ENCODE results near the gene GRIK3. TPM values are rescaled to one million over a fixed set of nuclear protein-coding genes. Genes with fewer than 3 reads are reported as not detected.

GRIK3 gene
- total RNA-seq, 1 donor from 2014 or later, result not detected

- Mint-ChIP-seq H3K4me3 (no peak overlapping the region), H3K27me3 (ENCODE audit: insufficient read depth) (no peaks in the 10 kb centered on the region), H3K27ac (no peak overlapping the region)
Measured at GRCh38 chr1:36804669-36805314, 229.5 kb downstream of the GRIK3 start.

DNA sequence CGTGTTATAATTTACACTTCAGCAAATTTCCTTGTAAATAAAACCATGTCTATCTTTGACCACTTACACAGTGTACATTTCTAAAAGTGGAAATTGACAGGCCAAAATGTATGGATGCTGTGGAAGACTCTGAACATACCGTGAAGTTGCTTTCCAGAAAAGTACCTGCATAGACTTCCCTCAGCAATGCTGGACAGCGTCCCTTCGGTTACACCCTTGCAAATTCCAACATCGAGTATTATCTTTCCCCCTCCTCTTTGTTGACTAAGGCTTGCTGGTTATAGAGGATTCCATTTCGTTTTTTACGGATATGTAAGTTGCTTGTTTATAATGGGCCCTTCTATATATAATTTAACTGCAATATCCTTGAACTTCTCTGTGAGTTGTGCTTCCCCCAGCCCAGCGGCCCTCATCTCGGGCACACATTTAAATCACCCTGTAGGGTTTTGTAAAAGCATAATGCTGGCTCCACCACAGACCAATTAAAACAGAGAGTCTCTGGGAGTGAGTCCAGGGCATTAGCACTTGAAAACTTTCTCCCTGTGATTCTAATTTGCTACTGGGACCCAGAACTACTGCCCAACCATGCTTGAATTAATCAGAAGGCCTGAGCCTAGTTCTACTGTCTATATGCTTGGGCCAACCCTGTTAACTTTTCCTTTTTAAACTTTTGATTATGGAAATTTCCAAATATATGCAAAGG is 230.3 kb downstream of the GRIK3 start:
- Mint-ChIP-seq H3K27me3 (ENCODE audit: insufficient read depth) (no peaks in the 10 kb centered on the region), H3K9me3 (no peaks in the 10 kb centered on the region), H3K4me1 (ENCODE audit: low read depth) (no peaks in the 10 kb centered on the region), H3K4me3 (no peak overlapping the region), H3K36me3 (ENCODE audit: low read depth) (no peaks in the 10 kb centered on the region), H3K27ac (no peak overlapping the region)
- intact Hi-C loops (cut with micrococcal nuclease), result no loop called here
- no peak for DNase-seq (ENCODE audit: low spot score)

More at GRCh38 chr1:36804669-36805314, 229.5 kb downstream of the GRIK3 start:
- DNase-seq (ENCODE audit: low spot score), result no peak
- Mint-ChIP-seq H3K4me1 (ENCODE audit: low read depth) (no peaks in the 10 kb centered on the region), H3K9me3 (no peaks in the 10 kb centered on the region), H3K36me3 (ENCODE audit: low read depth) (no peaks in the 10 kb centered on the region)
- intact Hi-C loops (cut with micrococcal nuclease), result no loop called here

DNA sequence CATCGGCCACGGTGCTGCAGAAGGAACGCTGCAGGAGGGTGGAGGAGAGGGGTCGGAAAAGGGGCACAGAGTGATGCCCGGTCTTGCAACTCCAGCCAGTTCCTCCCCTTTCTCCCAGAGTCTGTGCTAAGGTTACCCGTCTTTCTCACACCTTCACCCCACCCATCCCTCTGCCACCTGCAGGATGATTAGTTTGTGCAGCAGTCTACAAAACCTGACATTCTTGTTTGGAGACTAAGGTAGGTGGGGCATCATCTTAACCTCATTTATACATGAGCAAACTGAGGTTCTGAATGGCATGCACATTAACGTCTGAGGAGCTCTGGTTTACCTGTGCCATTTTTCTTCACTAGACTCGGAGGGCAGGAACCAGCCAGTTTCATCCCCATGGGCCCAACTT is 232.3 kb downstream of the GRIK3 start:
- Mint-ChIP-seq H3K9me3 (no peaks in the 10 kb centered on the region), H3K27me3 (ENCODE audit: insufficient read depth) (no peaks in the 10 kb centered on the region), H3K4me3 (no peak overlapping the region), H3K27ac (no peak overlapping the region), H3K36me3 (ENCODE audit: low read depth) (no peaks in the 10 kb centered on the region), H3K4me1 (ENCODE audit: low read depth) (no peaks in the 10 kb centered on the region)
- DNase-seq (ENCODE audit: low spot score), result no peak
- intact Hi-C loops (cut with micrococcal nuclease), result no loop called here

DNA sequence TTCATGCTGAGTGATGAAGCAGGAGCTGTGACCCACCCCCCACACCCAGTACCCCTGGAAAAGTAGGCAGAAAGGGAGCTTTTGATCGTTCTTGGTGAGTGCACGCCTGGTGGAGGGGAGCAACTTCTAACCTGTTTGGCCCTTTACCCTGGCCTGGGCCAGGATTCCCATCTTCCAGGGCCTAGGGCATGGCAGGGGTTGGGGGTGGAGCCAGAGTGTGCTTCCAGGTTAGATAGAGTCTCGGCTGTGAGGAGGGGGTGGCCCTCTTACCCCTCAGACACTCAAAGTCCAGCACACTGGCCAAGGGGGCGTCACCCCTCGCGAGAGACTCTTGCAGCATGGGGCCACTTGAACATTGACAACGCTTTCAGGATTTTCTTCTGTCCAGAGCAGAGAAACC is 236.6 kb downstream of the GRIK3 start:
- no peak for DNase-seq (ENCODE audit: low spot score)
- Mint-ChIP-seq H3K27me3 (ENCODE audit: insufficient read depth) (no peaks in the 10 kb centered on the region), H3K27ac (no peak overlapping the region), H3K36me3 (ENCODE audit: low read depth) (no peaks in the 10 kb centered on the region), H3K4me3 (no peak overlapping the region), H3K9me3 (no peaks in the 10 kb centered on the region), H3K4me1 (ENCODE audit: low read depth) (no peaks in the 10 kb centered on the region)
- intact Hi-C loops (cut with micrococcal nuclease), result no loop called here

DNA sequence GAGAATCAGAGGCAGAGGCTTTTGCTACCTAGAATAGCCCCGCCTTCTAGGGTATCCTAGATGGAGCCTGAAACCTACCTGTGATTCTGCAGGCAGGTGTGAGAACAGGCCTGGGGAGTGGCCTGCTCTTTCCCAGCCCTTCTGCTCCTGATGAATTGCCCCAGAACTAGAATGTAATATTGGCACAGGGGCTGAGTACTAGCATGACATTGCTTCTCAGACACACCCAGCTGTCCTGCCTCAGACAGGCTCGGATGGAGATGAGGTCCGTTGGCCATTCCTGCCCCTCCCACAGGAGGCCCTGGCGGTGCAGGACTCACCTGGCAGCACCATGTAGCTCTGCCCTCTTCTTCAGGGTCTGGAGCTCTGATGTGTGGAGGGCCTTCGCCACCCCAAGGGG is 237.6 kb downstream of the GRIK3 start:
- no peaks in the 10 kb centered on the region for H3K36me3 Mint-ChIP-seq (ENCODE audit: low read depth)
- no peak for DNase-seq (ENCODE audit: low spot score)
- intact Hi-C loops (cut with micrococcal nuclease), result no loop called here
- no peak overlapping the region for H3K27ac Mint-ChIP-seq
- no peaks in the 10 kb centered on the region for H3K4me1 Mint-ChIP-seq (ENCODE audit: low read depth)
- H3K9me3 Mint-ChIP-seq, result no peaks in the 10 kb centered on the region
- no peaks in the 10 kb centered on the region for H3K27me3 Mint-ChIP-seq (ENCODE audit: insufficient read depth)
- no peak overlapping the region for H3K4me3 Mint-ChIP-seq

DNA sequence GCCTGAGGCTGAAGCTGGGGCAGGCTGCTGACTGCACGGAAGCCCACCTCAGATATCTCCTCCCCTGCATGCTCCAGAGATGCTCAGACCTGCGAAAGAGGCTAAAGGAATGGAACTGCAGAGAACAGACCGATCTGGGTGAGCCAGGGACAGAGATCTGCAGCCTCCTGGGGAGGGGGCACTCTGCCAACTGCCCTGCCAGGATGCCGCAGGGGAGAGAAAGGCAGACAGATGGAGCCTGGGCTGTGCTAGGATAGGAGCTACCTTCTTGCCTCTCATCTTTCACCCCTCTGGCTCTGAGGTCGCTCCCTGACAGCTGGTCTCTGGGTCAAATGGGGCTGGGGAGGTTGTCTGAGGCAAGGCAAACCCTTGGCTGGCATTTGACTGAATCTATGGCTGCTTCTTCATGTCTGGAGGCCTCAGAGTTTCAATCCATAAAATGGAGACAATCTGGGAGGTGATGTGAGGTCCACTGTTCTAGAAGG is 238.2 kb downstream of the GRIK3 start:
- H3K27ac Mint-ChIP-seq, result no peak overlapping the region
- H3K4me3 Mint-ChIP-seq, result no peak overlapping the region
- no peak for DNase-seq (ENCODE audit: low spot score)
- no peaks in the 10 kb centered on the region for H3K4me1 Mint-ChIP-seq (ENCODE audit: low read depth)
- H3K9me3 Mint-ChIP-seq, result no peaks in the 10 kb centered on the region
- H3K36me3 Mint-ChIP-seq (ENCODE audit: low read depth), result no peaks in the 10 kb centered on the region
- H3K27me3 Mint-ChIP-seq (ENCODE audit: insufficient read depth), result no peaks in the 10 kb centered on the region
- intact Hi-C loops (cut with micrococcal nuclease), result no loop called here

- H3K27me3 Mint-ChIP-seq (ENCODE audit: insufficient read depth), result no peaks in the 10 kb centered on the region
- DNase-seq (ENCODE audit: low spot score), result no peak
- intact Hi-C loops (cut with micrococcal nuclease), result no loop called here
- H3K4me1 Mint-ChIP-seq (ENCODE audit: low read depth), result no peaks in the 10 kb centered on the region
- H3K4me3 Mint-ChIP-seq, result no peak overlapping the region
- no peaks in the 10 kb centered on the region for H3K36me3 Mint-ChIP-seq (ENCODE audit: low read depth)
- H3K9me3 Mint-ChIP-seq, result no peaks in the 10 kb centered on the region
- H3K27ac Mint-ChIP-seq, result no peak overlapping the region
Measured at GRCh38 chr1:36794460-36794859, 239.9 kb downstream of the GRIK3 start.

- intact Hi-C loops (cut with micrococcal nuclease), result no loop called here
- Mint-ChIP-seq H3K27me3 (ENCODE audit: insufficient read depth) (no peaks in the 10 kb centered on the region), H3K9me3 (no peaks in the 10 kb centered on the region), H3K36me3 (ENCODE audit: low read depth) (no peaks in the 10 kb centered on the region), H3K4me3 (no peak overlapping the region), H3K4me1 (ENCODE audit: low read depth) (no peaks in the 10 kb centered on the region), H3K27ac (no peak overlapping the region)
- DNase-seq (ENCODE audit: low spot score), result no peak
Measured at GRCh38 chr1:36793452-36793851, 240.9 kb downstream of the GRIK3 start.

DNA sequence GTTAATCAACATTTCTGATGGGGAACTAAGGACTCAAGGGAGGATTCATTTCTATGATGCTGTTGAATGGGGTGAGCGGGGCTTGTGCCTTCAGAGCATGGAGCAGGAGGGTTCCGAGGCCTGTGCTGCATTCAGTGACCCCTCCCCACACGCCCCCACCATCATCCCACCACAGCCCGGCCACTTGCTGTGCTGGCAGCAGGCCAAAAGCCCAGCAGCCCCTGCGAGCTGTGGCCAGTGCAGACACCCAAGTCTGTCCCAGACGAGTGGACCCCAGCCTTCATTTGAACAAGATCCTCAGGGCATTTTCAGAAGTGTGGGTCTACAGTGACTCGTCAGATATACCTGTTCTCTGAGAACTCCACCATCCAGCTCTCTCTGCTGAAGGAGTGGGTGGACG is 242.0 kb downstream of the GRIK3 start:
- H3K27ac Mint-ChIP-seq, result no peak overlapping the region

GRCh38 chr1:36790191-36790590 is 244.1 kb downstream of the GRIK3 start:
- Mint-ChIP-seq H3K27ac (no peak overlapping the region), H3K4me3 (no peak overlapping the region), H3K4me1 (ENCODE audit: low read depth) (no peaks in the 10 kb centered on the region), H3K9me3 (no peaks in the 10 kb centered on the region), H3K27me3 (ENCODE audit: insufficient read depth) (no peaks in the 10 kb centered on the region), H3K36me3 (ENCODE audit: low read depth) (no peaks in the 10 kb centered on the region)
- intact Hi-C loops (cut with micrococcal nuclease), result no loop called here
- no peak for DNase-seq (ENCODE audit: low spot score)

More for the DNA sequence above, 242.0 kb downstream of the GRIK3 start:
- intact Hi-C loops (cut with micrococcal nuclease), result no loop called here
- no peak overlapping the region for H3K4me3 Mint-ChIP-seq
- no peaks in the 10 kb centered on the region for H3K4me1 Mint-ChIP-seq (ENCODE audit: low read depth)
- H3K9me3 Mint-ChIP-seq, result no peaks in the 10 kb centered on the region
- H3K27me3 Mint-ChIP-seq (ENCODE audit: insufficient read depth), result no peaks in the 10 kb centered on the region
- DNase-seq (ENCODE audit: low spot score), result no peak
- H3K36me3 Mint-ChIP-seq (ENCODE audit: low read depth), result no peaks in the 10 kb centered on the region

DNA sequence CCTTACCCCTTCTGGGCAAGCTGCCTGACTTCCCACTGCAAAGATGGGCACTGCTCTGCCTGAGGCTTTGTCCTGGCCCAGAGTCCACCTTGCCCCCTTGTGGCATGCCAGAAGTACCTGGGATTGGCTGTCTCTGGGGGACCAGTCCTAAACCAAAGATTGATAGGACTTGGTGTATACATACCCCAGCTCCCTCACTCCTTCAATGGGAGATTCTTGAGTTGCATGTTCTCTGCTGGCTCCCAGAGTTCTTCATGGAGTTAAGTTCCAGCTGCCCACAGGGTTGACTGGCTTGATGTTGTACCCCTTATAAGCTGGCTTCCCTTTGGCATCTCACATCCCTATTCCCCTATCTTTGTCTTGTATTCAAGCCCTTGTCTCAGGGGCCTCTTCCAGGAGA is 244.8 kb downstream of the GRIK3 start:
- no peaks in the 10 kb centered on the region for H3K27me3 Mint-ChIP-seq (ENCODE audit: insufficient read depth)
- H3K4me1 Mint-ChIP-seq (ENCODE audit: low read depth), result no peaks in the 10 kb centered on the region
- no peaks in the 10 kb centered on the region for H3K36me3 Mint-ChIP-seq (ENCODE audit: low read depth)
- no peak for DNase-seq (ENCODE audit: low spot score)
- H3K27ac Mint-ChIP-seq, result no peak overlapping the region
- intact Hi-C loops (cut with micrococcal nuclease), result no loop called here
- H3K9me3 Mint-ChIP-seq, result no peaks in the 10 kb centered on the region
- no peak overlapping the region for H3K4me3 Mint-ChIP-seq

DNA sequence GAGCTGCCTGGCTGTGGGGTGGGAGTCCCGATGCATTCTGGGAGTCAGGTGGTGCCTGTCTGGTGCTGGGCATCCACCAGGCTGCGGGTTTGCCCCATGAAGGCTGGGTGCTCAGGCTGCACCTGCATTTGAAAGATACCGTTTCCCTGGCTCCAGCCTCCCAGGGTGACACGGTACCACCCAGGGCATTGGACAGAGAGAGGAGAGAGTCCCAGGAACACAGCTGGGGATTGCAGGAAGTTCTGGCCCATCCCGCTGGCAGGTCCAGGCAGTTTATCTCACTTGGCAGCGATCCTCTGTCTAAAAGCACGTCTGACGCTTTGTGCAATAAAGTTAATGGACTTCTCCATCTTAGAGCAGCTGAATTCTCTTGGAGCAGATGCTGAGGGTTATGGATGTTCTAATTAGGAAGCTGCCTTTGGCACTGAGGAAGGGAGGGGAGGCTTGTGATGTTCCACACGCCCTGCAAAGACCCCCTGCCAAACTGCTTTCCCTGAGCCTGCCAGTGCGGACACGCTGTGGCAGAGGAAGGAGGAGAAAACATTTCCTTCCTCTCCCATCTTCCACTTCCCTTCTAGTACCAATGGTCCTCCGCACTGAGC is 246.9 kb downstream of the GRIK3 start:
- no peak for DNase-seq (ENCODE audit: low spot score)
- Mint-ChIP-seq H3K36me3 (ENCODE audit: low read depth) (no peaks in the 10 kb centered on the region), H3K27me3 (ENCODE audit: insufficient read depth) (no peaks in the 10 kb centered on the region), H3K9me3 (no peaks in the 10 kb centered on the region), H3K4me1 (ENCODE audit: low read depth) (no peaks in the 10 kb centered on the region), H3K4me3 (no peak overlapping the region), H3K27ac (no peak overlapping the region)
- intact Hi-C loops (cut with micrococcal nuclease), result no loop called here

DNA sequence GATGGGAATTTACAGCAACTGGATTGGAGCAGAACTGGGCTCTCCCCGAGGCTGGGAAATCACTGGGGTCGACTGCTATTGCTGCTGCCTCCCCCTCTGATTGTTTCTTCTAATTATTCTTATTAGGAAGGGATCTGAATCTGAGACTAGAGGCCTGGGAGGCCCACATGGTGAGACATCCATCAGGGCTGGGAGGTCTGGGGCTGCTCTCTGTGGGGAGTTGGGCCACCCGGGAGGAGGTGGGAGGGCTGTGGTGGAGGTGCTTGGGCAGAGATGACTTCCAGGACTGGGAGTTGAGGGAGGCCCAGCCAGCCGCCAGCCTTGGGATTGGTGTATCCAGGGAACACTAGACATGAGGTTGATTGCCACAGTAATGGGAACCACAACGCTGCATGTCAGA is 247.9 kb downstream of the GRIK3 start:
- no peak overlapping the region for H3K4me3 Mint-ChIP-seq
- H3K27ac Mint-ChIP-seq, result no peak overlapping the region
- H3K4me1 Mint-ChIP-seq (ENCODE audit: low read depth), result no peaks in the 10 kb centered on the region
- no peaks in the 10 kb centered on the region for H3K9me3 Mint-ChIP-seq
- H3K36me3 Mint-ChIP-seq (ENCODE audit: low read depth), result no peaks in the 10 kb centered on the region
- intact Hi-C loops (cut with micrococcal nuclease), result no loop called here
- H3K27me3 Mint-ChIP-seq (ENCODE audit: insufficient read depth), result no peaks in the 10 kb centered on the region
- DNase-seq (ENCODE audit: low spot score), result no peak

Measured in activated T-helper 1 cell treated with anti-CD3 and anti-CD28 coated beads, Interleukin-12 subunit alpha, Interleukin-12 subunit beta, Interleukin-2, Interleukin-4 antibody, amounts not matched to agents 30 ng/mL and 10 ng/mL and 1 ng/mL, durations not matched to agents 14 hours and 24 hours and 36 hours (primary cell).